Liver (tissue), 9 donors: ENCODE results near the gene ERC2. TPM values are rescaled to one million over a fixed set of nuclear protein-coding genes. Genes with fewer than 3 reads are reported as not detected.

ENCODE experiments used
- DNase-seq: peaks from one replicate; pipeline ENCODE4 v3.0.0-alpha.2; 2017; ENCODE audit warnings: low spot score
- H3K27ac ChIP-seq, 2 donors: one replicate each; pipeline ENCODE4 v1.7.0; 2013; ENCODE audit warnings: inconsistent platforms in 2 of 2, low read length in 2 of 2, control low read depth in 1 of 2, low read depth in 1 of 2, mild to moderate bottlenecking in 1 of 2
- H3K27me3 ChIP-seq, 4 donors: one replicate each; pipeline versions ENCODE4 v1.6.1 to v1.7.0; 2013; ENCODE audit warnings: low read length in 3 of 4, inconsistent platforms in 1 of 4, mild to moderate bottlenecking in 1 of 4, moderate library complexity in 1 of 4; ENCODE audit not compliant: control insufficient read depth in 4 of 4, insufficient read depth in 4 of 4
- H3K36me3 ChIP-seq, 4 donors: one replicate each; pipeline versions ENCODE4 v1.6.1 to v1.7.0; 2013; ENCODE audit warnings: low read length in 3 of 4, mild to moderate bottlenecking in 3 of 4, low read depth in 1 of 4, moderate library complexity in 1 of 4; ENCODE audit not compliant: control insufficient read depth in 4 of 4, insufficient read depth in 3 of 4
- H3K4me1 ChIP-seq, 4 donors: one replicate each; pipeline versions ENCODE4 v1.6.1 to v1.7.0; 2013; ENCODE audit warnings: low read length in 3 of 4, mild to moderate bottlenecking in 3 of 4, moderate library complexity in 1 of 4; ENCODE audit not compliant: control insufficient read depth in 4 of 4, insufficient read depth in 4 of 4
- H3K4me3 ChIP-seq, 3 donors: one replicate each; pipeline versions ENCODE4 v1.6.1 to v1.7.0; 2013; ENCODE audit warnings: low read length in 3 of 3, control low read depth in 1 of 3, low read depth in 1 of 3, mild to moderate bottlenecking in 1 of 3
- H3K9ac ChIP-seq, 2 donors: one replicate each; pipeline ENCODE4 v1.7.0; 2013; ENCODE audit warnings: low read length in 2 of 2, mild to moderate bottlenecking in 2 of 2, moderate library complexity in 2 of 2, control low read depth in 1 of 2, low read depth in 1 of 2
- H3K9me3 ChIP-seq, 4 donors: one replicate each; pipeline versions ENCODE4 v1.6.1 to v1.7.0; 2013; ENCODE audit warnings: low read length in 3 of 4; ENCODE audit not compliant: control insufficient read depth in 4 of 4
- ATF3 ChIP-seq: IDR thresholded peaks from 2 replicates; pipeline ENCODE4 v1.6.1; 2016; ENCODE audit warnings: antibody characterized with exemption
- CTCF ChIP-seq: fragments of 150-350 bp; IDR thresholded peaks from 2 replicates; pipeline ENCODE4 v1.5.1; 2017; ENCODE audit warnings: improper control_type of control experiment, low read depth, low read length; ENCODE audit not compliant: missing input control
- EGR1 ChIP-seq, 2 donors: IDR thresholded peaks; 2 replicates each; pipeline ENCODE4 v1.6.1; 2016 to 2018; ENCODE audit warnings: antibody characterized with exemption in 2 of 2, low read depth in 2 of 2
- FOXA1 ChIP-seq: IDR thresholded peaks from 2 replicates; pipeline ENCODE4 v1.6.1; 2016; ENCODE audit warnings: antibody characterized with exemption
- FOXA2 ChIP-seq: IDR thresholded peaks from 2 replicates; pipeline ENCODE4 v1.6.1; 2016; ENCODE audit warnings: antibody characterized with exemption
- GABPA ChIP-seq, 2 donors: IDR thresholded peaks in 1 of 2; conservative IDR thresholded peaks in 1 of 2; 2 replicates each; pipeline ENCODE4 v1.6.1; 2016; ENCODE audit warnings: antibody characterized with exemption in 2 of 2, mild to moderate bottlenecking in 1 of 2, moderate library complexity in 1 of 2
- HNF4A ChIP-seq, 2 donors: conservative IDR thresholded peaks; 2 replicates each; pipeline ENCODE4 v1.6.1; 2016; ENCODE audit warnings: antibody characterized with exemption in 2 of 2, mild to moderate bottlenecking in 2 of 2
- HNF4G ChIP-seq: IDR thresholded peaks from 2 replicates; pipeline ENCODE4 v1.6.1; 2016; ENCODE audit warnings: antibody characterized with exemption
- JUND ChIP-seq, 2 donors: IDR thresholded peaks; 2 replicates each; pipeline ENCODE4 v1.6.1; 2016; ENCODE audit warnings: antibody characterized with exemption in 2 of 2
- MAX ChIP-seq: IDR thresholded peaks from 2 replicates; pipeline ENCODE4 v1.6.1; 2016; ENCODE audit warnings: antibody characterized with exemption
- NR2F2 ChIP-seq: IDR thresholded peaks from 2 replicates; pipeline ENCODE4 v1.6.1; 2016; ENCODE audit warnings: antibody characterized with exemption
- RAD21 ChIP-seq, 2 donors: IDR thresholded peaks; 2 replicates each; pipeline ENCODE4 v1.6.1; 2016; ENCODE audit warnings: antibody characterized with exemption in 2 of 2, mild to moderate bottlenecking in 2 of 2
- REST ChIP-seq: IDR thresholded peaks from 2 replicates; pipeline ENCODE4 v1.6.1; 2016; ENCODE audit warnings: antibody characterized with exemption, mild to moderate bottlenecking
- RXRA ChIP-seq, 2 donors: IDR thresholded peaks; 2 replicates each; pipeline ENCODE4 v1.6.1; 2017 to 2018; ENCODE audit warnings: antibody characterized with exemption in 2 of 2, mild to moderate bottlenecking in 1 of 2
- SP1 ChIP-seq: IDR thresholded peaks from 2 replicates; pipeline ENCODE4 v1.6.1; 2018; ENCODE audit warnings: antibody characterized with exemption, mild to moderate bottlenecking
- TAF1 ChIP-seq: conservative IDR thresholded peaks from 2 replicates; pipeline ENCODE4 v1.6.1; 2016; ENCODE audit warnings: antibody characterized with exemption, mild to moderate bottlenecking
- YY1 ChIP-seq: IDR thresholded peaks from 2 replicates; pipeline ENCODE4 v1.6.1; 2016; ENCODE audit warnings: antibody characterized with exemption, mild to moderate bottlenecking
- ZBTB33 ChIP-seq: IDR thresholded peaks from 2 replicates; pipeline ENCODE4 v1.6.1; 2016; ENCODE audit warnings: antibody characterized with exemption
- WGBS: extraction: QIAGEN DNeasy Blood & Tissue Kit; methylation state at CpG from one replicate; pipeline ENCODE4 v1.1.7; 2013; 5-methylcytosine and 5-hydroxymethylcytosine counted together
- polyA plus RNA-seq, 2 donors: library from polyadenylated mRNA; stranded (reverse) in 1 of 2; unstranded in 1 of 2; fragments of 200-250 nt in 1 of 2; fragments of >200 nt in 1 of 2; fragmentation: Nextera tagmentation in 1 of 2; extraction: Ambion mirVana in 1 of 2; gene quantifications; one replicate each; pipeline versions ENCODE4 v1.2.1 to v1.2.3, GENCODE V29; 2013 to 2015
- total RNA-seq, 2 donors: library from RNA; depleted of rRNA; stranded (reverse); fragments of >200 nt; gene quantifications; one replicate each; pipeline ENCODE4 v1.2.3, GENCODE V29; 2014
- donor health status: healthy.
- donor health status: healthy.
- donor health status: healthy.
- donor health status: healthy.
- donor health status: healthy.

Gene ERC2
- total and polyA plus RNA-seq, 4 donors = 0.14 to 0.25 TPM; not detected in 2

GRCh38 chr3:55511895-55512570 is 956.2 kb downstream of the ERC2 start:
- Histone ChIP-seq H3K27ac (no peak overlapping the region), H3K4me3 (no peak overlapping the region), H3K9me3 (no peaks in the 10 kb centered on the region), H3K4me1 (no peaks in the 10 kb centered on the region), H3K9ac (no peak overlapping the region), H3K27me3 (no peaks in the 10 kb centered on the region), H3K36me3 (no peaks in the 10 kb centered on the region)
- TF ChIP-seq HNF4A (conservative IDR thresholded peaks at IDR 0.05) (no peak), TAF1 (no peak), CTCF (no peak), EGR1 (IDR thresholded peaks at IDR 0.05; ENCODE audit: low read depth in 2 of 2) (no peak), ATF3 (no peak), FOXA2 (no peak), JUND (IDR thresholded peaks at IDR 0.05) (no peak), SP1 (no peak), RXRA (IDR thresholded peaks at IDR 0.05) (no peak), HNF4G (no peak), GABPA (IDR thresholded peaks at IDR 0.05 in 1 of 2, conservative IDR thresholded peaks at IDR 0.05 in 1 of 2) (no peak)
- DNase-seq = no peak
- 85% methylated on average over 7 of the region's 7 CpGs for WGBS

- Histone ChIP-seq H3K27ac (no peak overlapping the region), H3K9me3 (no peaks in the 10 kb centered on the region), H3K9ac (no peak overlapping the region), H3K27me3 (no peaks in the 10 kb centered on the region), H3K36me3 (no peaks in the 10 kb centered on the region), H3K4me3 (no peak overlapping the region), H3K4me1 (no peaks in the 10 kb centered on the region)
- no peak for TF ChIP-seq CTCF
- TF ChIP-seq EGR1 (IDR thresholded peaks at IDR 0.05; ENCODE audit: low read depth in 2 of 2) = no peak
- no peak for TF ChIP-seq FOXA2
- TF ChIP-seq ZBTB33 = no peak
- TF ChIP-seq RXRA (IDR thresholded peaks at IDR 0.05) = no peak
- TF ChIP-seq MAX = no peak
- no peak for TF ChIP-seq RAD21 (IDR thresholded peaks at IDR 0.05)
- no peak for TF ChIP-seq SP1
- no peak for TF ChIP-seq ATF3
- no peak for TF ChIP-seq HNF4G
- no peak for TF ChIP-seq TAF1
- no peak for TF ChIP-seq JUND (IDR thresholded peaks at IDR 0.05)
- no peak for TF ChIP-seq HNF4A (conservative IDR thresholded peaks at IDR 0.05)
- no peak for TF ChIP-seq GABPA (IDR thresholded peaks at IDR 0.05 in 1 of 2, conservative IDR thresholded peaks at IDR 0.05 in 1 of 2)
- no peak for TF ChIP-seq FOXA1
- TF ChIP-seq NR2F2 = no peak
- no peak for TF ChIP-seq YY1
- TF ChIP-seq REST = no peak
- no peak for DNase-seq
- WGBS = 92% methylated on average over 8 of the region's 8 CpGs
These were observed 959.9 kb downstream of the ERC2 start for GRCh38 chr3:55508335-55508734.
